Measurements from ENCODE around the gene FAXDC2. TPM values are rescaled to one million over a fixed set of nuclear protein-coding genes. Genes with fewer than 3 reads are reported as not detected.

FAXDC2 gene
- total RNA-seq, 1 donor from 2014 or later: 15.0 TPM

Other genes starting within 250 kb of the FAXDC2 start
- 300 TPM for gene LARP1, start 95.2 kb downstream of the FAXDC2 start, total RNA-seq
- gene CNOT8, start 8.0 kb upstream of the FAXDC2 start, total RNA-seq: 39.2 TPM
- 20.9 TPM for gene GEMIN5, start 87.6 kb upstream of the FAXDC2 start, total RNA-seq
- 30.5 TPM for gene MRPL22, start 90.5 kb upstream of the FAXDC2 start, total RNA-seq
- not detected for gene KIF4B, start 163.2 kb upstream of the FAXDC2 start, total RNA-seq

Measured in ureter (tissue), 1 donor.